Breast epithelium (tissue), 3 donors: Measurements from ENCODE around the gene SLC44A2.

Source experiments
- CTCF ChIP-seq, 3 donors: fragments of 450-650 bp; IDR thresholded peaks; one replicate each; pipeline ENCODE4 v1.5.1; 2016 to 2017; ENCODE audit warnings: antibody characterized with exemption in 3 of 3, mild to moderate bottlenecking in 3 of 3, moderate library complexity in 3 of 3
- POLR2A ChIP-seq: fragments of 450-650 bp; IDR thresholded peaks from one replicate; pipeline ENCODE4 v1.6.1; 2016; ENCODE audit warnings: antibody characterized with exemption, mild to moderate bottlenecking, moderate library complexity

- no peak for TF ChIP-seq CTCF (IDR thresholded peaks at IDR 0.05)
- no peak for TF ChIP-seq POLR2A
Observed at GRCh38 chr19:10681658-10682057, 56.3 kb downstream of the SLC44A2 start.
